WTC11 (cell line): Measurements from ENCODE around the gene STRIP1. TPM values are rescaled to one million over a fixed set of nuclear protein-coding genes. Genes with fewer than 3 reads are reported as not detected.
A peak's percentile ranks its signal among the peaks of the same experiment; 100 is the strongest.

ENCODE experiments used
- ATAC-seq: fragments of 200-7000 bp; cut with Tn5 transposase; 2 replicates; pipeline ENCODE4 v1.10.0; 2021; ENCODE audit warnings: mild to moderate bottlenecking, moderate library complexity
- CTCF ChIA-PET: fragments of 300-600 bp; sonication (Branson Sonifier 250); formaldehyde crosslinking; loops from one replicate; lab custom pipeline; 2021; ENCODE audit warnings: antibody characterized with exemption; lab: Charles Lee
- POLR2A ChIA-PET: fragments of 350-600 bp; sonication (Branson Sonifier 250); formaldehyde crosslinking; loops from one replicate; lab custom pipeline; 2021; ENCODE audit warnings: antibody characterized with exemption; lab: Charles Lee
- DNase-seq: peaks from one replicate; pipeline ENCODE4 v3.0.0; 2021; ENCODE audit warnings: low spot score
- H3K27ac Mint-ChIP-seq: 2 replicates; pipeline ENCODE4 v1.8.0; 2021; ENCODE audit warnings: mixed read lengths
- H3K27me3 Mint-ChIP-seq: 2 replicates; pipeline ENCODE4 v1.8.0; 2021; ENCODE audit warnings: low read depth, mild to moderate bottlenecking, moderate library complexity, mixed read lengths
- H3K36me3 Mint-ChIP-seq: 2 replicates; pipeline ENCODE4 v1.8.0; 2021; ENCODE audit warnings: mixed read lengths
- H3K4me1 Mint-ChIP-seq: 2 replicates; pipeline ENCODE4 v1.8.0; 2022; ENCODE audit warnings: mixed read lengths
- H3K4me3 Mint-ChIP-seq: 2 replicates; pipeline ENCODE4 v1.8.0; 2021; ENCODE audit warnings: mild to moderate bottlenecking, moderate library complexity, mixed read lengths
- H3K9me3 Mint-ChIP-seq: 2 replicates; pipeline ENCODE4 v1.8.0; 2021; ENCODE audit warnings: mixed read lengths
- ATF3 ChIP-seq: sonication (generic); formaldehyde crosslinking; conservative IDR thresholded peaks from 2 replicates; pipeline ENCODE4 v1.8.1; 2022; ENCODE audit warnings: mild to moderate bottlenecking, missing genetic modification reagents
- CBFB ChIP-seq: sonication (generic); formaldehyde crosslinking; IDR thresholded peaks from 2 replicates; pipeline ENCODE4 v1.8.1; 2022; ENCODE audit warnings: mild to moderate bottlenecking, low read depth, missing genetic modification reagents
- CDX4 ChIP-seq: fragments of 250-450 bp; sonication (Bioruptor Pico); IDR thresholded peaks from 2 replicates; pipeline ENCODE4 v1.9.0; 2021; ENCODE audit warnings: moderate library complexity, mild to moderate bottlenecking, inconsistent platforms, borderline replicate concordance
- EMX1 ChIP-seq: fragments of 250-450 bp; sonication (Bioruptor Pico); IDR thresholded peaks from 2 replicates; pipeline ENCODE4 v1.8.0; 2021; ENCODE audit warnings: mild to moderate bottlenecking
- ERG ChIP-seq: fragments of 250-450 bp; sonication (Bioruptor Pico); IDR thresholded peaks from 2 replicates; pipeline ENCODE4 v1.8.0; 2021; ENCODE audit warnings: mild to moderate bottlenecking
- ETV6 ChIP-seq: sonication (generic); formaldehyde crosslinking; IDR thresholded peaks from 2 replicates; pipeline ENCODE4 v1.8.1; 2022; ENCODE audit warnings: mild to moderate bottlenecking, missing genetic modification reagents
- FOXJ3 ChIP-seq: sonication (generic); formaldehyde crosslinking; IDR thresholded peaks from 2 replicates; pipeline ENCODE4 v1.9.0; 2021; ENCODE audit warnings: missing genetic modification reagents, mild to moderate bottlenecking, borderline replicate concordance
- GABPB1 ChIP-seq: sonication (generic); formaldehyde crosslinking; IDR thresholded peaks from 2 replicates; pipeline ENCODE4 v1.8.1; 2023; ENCODE audit warnings: mild to moderate bottlenecking, missing genetic modification reagents
- IRF1 ChIP-seq: sonication (generic); formaldehyde crosslinking; IDR thresholded peaks from 2 replicates; pipeline ENCODE4 v1.8.0; 2023; ENCODE audit warnings: missing genetic modification reagents
- MYBL2 ChIP-seq: sonication (generic); formaldehyde crosslinking; IDR thresholded peaks from 2 replicates; pipeline ENCODE4 v1.8.1; 2023; ENCODE audit warnings: mild to moderate bottlenecking, moderate library complexity, missing genetic modification reagents
- NFE2L1 ChIP-seq: sonication (generic); formaldehyde crosslinking; IDR thresholded peaks from 2 replicates; pipeline ENCODE4 v1.8.1; 2023; ENCODE audit warnings: missing genetic modification reagents
- NR3C1 ChIP-seq: sonication (generic); formaldehyde crosslinking; conservative IDR thresholded peaks from 2 replicates; pipeline ENCODE4 v1.8.1; 2023; ENCODE audit warnings: low read depth, mild to moderate bottlenecking, missing genetic modification reagents
- STAT6 ChIP-seq: sonication (generic); formaldehyde crosslinking; conservative IDR thresholded peaks from 2 replicates; pipeline ENCODE4 v1.8.1; 2023; ENCODE audit warnings: mild to moderate bottlenecking, low read depth, missing genetic modification reagents, moderate library complexity
- USF2 ChIP-seq: sonication (generic); formaldehyde crosslinking; IDR thresholded peaks from 2 replicates; pipeline ENCODE4 v1.8.1; 2023; ENCODE audit warnings: mild to moderate bottlenecking, missing genetic modification reagents, moderate library complexity
- ZNF121 ChIP-seq: sonication (generic); formaldehyde crosslinking; IDR thresholded peaks from 2 replicates; pipeline ENCODE4 v1.8.0; 2023; ENCODE audit warnings: missing genetic modification reagents
- ZNF138 ChIP-seq: sonication (generic); formaldehyde crosslinking; conservative IDR thresholded peaks from 2 replicates; pipeline ENCODE4 v1.8.1; 2022; ENCODE audit warnings: mild to moderate bottlenecking, moderate library complexity, missing genetic modification reagents
- ZNF263 ChIP-seq: sonication (generic); formaldehyde crosslinking; IDR thresholded peaks from 2 replicates; pipeline ENCODE4 v1.8.1; 2022; ENCODE audit warnings: low read depth, mild to moderate bottlenecking, moderate library complexity, missing genetic modification reagents
- ZNF416 ChIP-seq: fragments of 250-450 bp; sonication (Bioruptor Pico); IDR thresholded peaks from 2 replicates; pipeline ENCODE4 v1.9.0; 2021; ENCODE audit warnings: mild to moderate bottlenecking, inconsistent platforms
- ZNF425 ChIP-seq: fragments of 250-450 bp; sonication (Bioruptor Pico); conservative IDR thresholded peaks from 2 replicates; pipeline ENCODE4 v1.9.0; 2021; ENCODE audit warnings: mild to moderate bottlenecking
- ZNF512 ChIP-seq: sonication (generic); formaldehyde crosslinking; IDR thresholded peaks from 2 replicates; pipeline ENCODE4 v1.8.1; 2022; ENCODE audit warnings: missing genetic modification reagents, borderline replicate concordance
- total RNA-seq: library from RNA; stranded (reverse); gene quantifications from 3 replicates; pipeline ENCODE4 v1.2.3, GENCODE V29; 2021

Gene STRIP1
- total RNA-seq, 1 experiment from 2014 or later, result 42.8 TPM

GRCh38 chr1:110069404-110070281 is 35.2 kb downstream of the STRIP1 start (continued):
- TF ChIP-seq ERG (CRISPR knock-in tag) (no peak), FOXJ3 (CRISPR knock-in tag) (no peak), MYBL2 (CRISPR knock-in tag) (no peak), GABPB1 (CRISPR knock-in tag) (no peak), ZNF416 (CRISPR knock-in tag) (no peak), ZNF263 (CRISPR knock-in tag) (no peak), ZNF121 (no peak)

GRCh38 chr1:110070282-110070669 is 35.9 kb downstream of the STRIP1 start:
- peak; percentile 37 for DNase-seq
- ChIA-PET CTCF (interaction anchor here (0.6 to 5.9 kb wide), 11 partner anchors 10 to 390 kb away, joined by 3 to 46 read pairs (median 5); partner anchors contain the start of genes AHCYL1 and SLC6A17), POLR2A (interaction anchor here (0.7 kb wide), 1 partner anchor 35 kb away, joined by 3 read pairs; no protein-coding TSS in a partner anchor)
- peaks cover 94% of the 10 kb centered on the region for H3K27me3 Mint-ChIP-seq
- no peak overlapping the region for H3K27ac Mint-ChIP-seq
- H3K36me3 Mint-ChIP-seq, result no peaks in the 10 kb centered on the region
- ATAC-seq, result peak; percentile 5; the same call in 1 of the 2 replicates
- TF ChIP-seq ZNF512 (CRISPR knock-in tag), result no peak
- no peak for TF ChIP-seq CDX4 (CRISPR knock-in tag)
- no peak for TF ChIP-seq NFE2L1 (CRISPR knock-in tag)
- TF ChIP-seq ZNF263 (CRISPR knock-in tag), result no peak
- TF ChIP-seq USF2, result no peak
- TF ChIP-seq CBFB (CRISPR knock-in tag), result no peak
- no peak for TF ChIP-seq EMX1 (CRISPR knock-in tag)
- no peak for TF ChIP-seq ATF3 (CRISPR knock-in tag)
- TF ChIP-seq ETV6 (CRISPR knock-in tag), result no peak
- no peak for TF ChIP-seq ZNF425
- no peak for TF ChIP-seq IRF1 (CRISPR knock-in tag)
- no peak for TF ChIP-seq ZNF138 (CRISPR knock-in tag)
- no peak for TF ChIP-seq ZNF121
- no peak for TF ChIP-seq STAT6 (CRISPR knock-in tag)
- TF ChIP-seq NR3C1, result no peak
- H3K4me1 Mint-ChIP-seq, result peaks cover 15% of the 10 kb centered on the region
- H3K9me3 Mint-ChIP-seq, result no peaks in the 10 kb centered on the region
- peak overlapping the region; percentile 70 for H3K4me3 Mint-ChIP-seq
